Measurements from ENCODE around the gene GLI3.

GLI3 gene

DNA sequence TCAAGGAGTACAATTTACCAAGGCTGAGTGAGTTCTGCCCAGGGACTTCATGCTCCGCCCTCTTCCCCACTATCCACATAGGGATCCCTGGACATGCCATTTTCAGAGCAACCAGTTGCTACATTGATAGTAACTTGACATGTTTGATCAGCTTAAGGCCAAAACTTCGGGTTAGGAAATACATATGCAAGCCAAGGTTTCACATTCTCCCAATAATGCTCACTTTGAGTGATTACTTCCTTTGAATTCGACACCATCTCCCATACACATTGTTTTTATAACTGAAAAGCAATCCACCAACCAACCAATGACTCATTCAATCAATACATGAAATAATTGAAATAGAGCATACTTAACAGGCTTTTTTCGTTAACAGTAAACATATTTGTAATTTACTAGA, 137.9 kb downstream of the GLI3 start:
- no peak overlapping the region for H4K91ac ChIP-seq (ENCODE audit: low read depth, low read length)
- DNase-seq, result no peak
- H3K79me1 ChIP-seq (ENCODE audit: low read length), result no peaks in the 10 kb centered on the region
- no peak overlapping the region for H4K8ac ChIP-seq (ENCODE audit: low read depth, low read length)
- H3K4ac ChIP-seq (ENCODE audit: low read depth, low read length), result no peak overlapping the region
- H3K9me3 ChIP-seq (ENCODE audit: insufficient read depth, low read depth, low read length), result no peaks in the 10 kb centered on the region
- no peak overlapping the region for H2BK5ac ChIP-seq (ENCODE audit: low read depth, low read length, poor library complexity)
- no peak overlapping the region for H2BK120ac ChIP-seq (ENCODE audit: insufficient read depth, low read length, poor library complexity)
- H3K4me1 ChIP-seq (ENCODE audit: control insufficient read depth in 1 of 2, insufficient read depth in 2 of 2, low read length in 2 of 2), result peaks cover 3 to 11% of the 10 kb centered on the region in 2 experiments
- H3K27me3 ChIP-seq (ENCODE audit: insufficient read depth, low read length), result no peaks in the 10 kb centered on the region
- peaks cover 2% of the 10 kb centered on the region for H3K79me2 ChIP-seq (ENCODE audit: control insufficient read depth, insufficient read depth, low read length, poor library complexity)
- no peak overlapping the region for H2BK12ac ChIP-seq (ENCODE audit: low read length)
- peaks cover 0 to 2% of the 10 kb centered on the region in 2 experiments for H3K36me3 ChIP-seq (ENCODE audit: control insufficient read depth in 1 of 2, insufficient read depth in 2 of 2, low read length in 2 of 2)
- no peak overlapping the region for H3K27ac ChIP-seq (ENCODE audit: low read depth, low read length)
- H3K14ac ChIP-seq (ENCODE audit: low read length), result no peak overlapping the region
- no CpG with 5 or more reads among the region's 4 CpGs for WGBS (ENCODE audit: extremely low coverage, insufficient coverage, insufficient read length)
- H3K18ac ChIP-seq (ENCODE audit: low read length), result no peak overlapping the region
- no peak overlapping the region for H2AK5ac ChIP-seq (ENCODE audit: low read length)
- H3K23ac ChIP-seq (ENCODE audit: low read length), result no peak overlapping the region
- H3K4me3 ChIP-seq (ENCODE audit: low read depth, low read length), result no peak overlapping the region
- H2AFZ ChIP-seq (ENCODE audit: insufficient read depth, low read length, poor library complexity), result no peak overlapping the region
- no peak overlapping the region for H4K12ac ChIP-seq (ENCODE audit: low read depth, low read length)
- no peak overlapping the region for H3K4me2 ChIP-seq (ENCODE audit: low read length)
- no peak overlapping the region for H3K9ac ChIP-seq (ENCODE audit: low read length)

DNA sequence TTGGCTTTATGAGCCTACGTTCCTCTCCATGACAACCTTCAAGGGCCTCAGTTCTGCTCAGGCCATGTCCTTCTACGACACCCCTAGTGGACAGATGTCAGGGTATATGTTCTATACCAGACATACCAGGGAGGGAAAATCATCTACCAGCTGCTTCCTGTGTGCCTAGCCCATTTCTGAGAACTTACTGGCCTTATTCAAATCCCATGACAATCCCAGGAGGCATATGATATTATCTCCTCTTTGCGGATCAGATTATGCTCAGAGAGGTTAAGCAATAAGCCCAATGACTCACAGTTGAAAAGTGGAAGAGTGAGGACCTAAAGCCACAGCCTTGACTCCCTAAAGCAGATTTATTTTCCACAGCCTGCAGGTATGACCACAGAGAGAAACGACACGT, 139.3 kb downstream of the GLI3 start:
- DNase-seq, result peak; percentile 87 to 98
- Histone ChIP-seq H4K91ac (ENCODE audit: low read depth, low read length) (no peak overlapping the region), H4K12ac (ENCODE audit: low read depth, low read length) (no peak overlapping the region), H3K36me3 (ENCODE audit: control insufficient read depth in 1 of 2, insufficient read depth in 2 of 2, low read length in 2 of 2) (peaks cover 0 to 2% of the 10 kb centered on the region in 2 experiments), H2BK120ac (ENCODE audit: insufficient read depth, low read length, poor library complexity) (no peak overlapping the region), H2BK5ac (ENCODE audit: low read depth, low read length, poor library complexity) (no peak overlapping the region), H3K4ac (ENCODE audit: low read depth, low read length) (no peak overlapping the region), H2AFZ (ENCODE audit: insufficient read depth, low read length, poor library complexity) (no peak overlapping the region), H3K27ac (ENCODE audit: low read depth, low read length) (no peak overlapping the region), H3K18ac (ENCODE audit: low read length) (no peak overlapping the region), H3K27me3 (ENCODE audit: insufficient read depth, low read length) (no peaks in the 10 kb centered on the region), H3K79me2 (ENCODE audit: control insufficient read depth, insufficient read depth, low read length, poor library complexity) (peaks cover 2% of the 10 kb centered on the region), H3K23ac (ENCODE audit: low read length) (no peak overlapping the region), H4K8ac (ENCODE audit: low read depth, low read length) (no peak overlapping the region), H2BK12ac (ENCODE audit: low read length) (no peak overlapping the region), H3K14ac (ENCODE audit: low read length) (no peak overlapping the region), H3K4me1 (ENCODE audit: control insufficient read depth in 1 of 2, insufficient read depth in 2 of 2, low read length in 2 of 2) (peaks cover 3 to 11% of the 10 kb centered on the region in 2 experiments), H2AK5ac (ENCODE audit: low read length) (no peak overlapping the region), H3K4me3 (ENCODE audit: low read depth, low read length) (no peak overlapping the region), H3K4me2 (ENCODE audit: low read length) (no peak overlapping the region), H3K79me1 (ENCODE audit: low read length) (no peaks in the 10 kb centered on the region), H3K9me3 (ENCODE audit: insufficient read depth, low read depth, low read length) (no peaks in the 10 kb centered on the region), H3K9ac (ENCODE audit: low read length) (no peak overlapping the region)
- no CpG with 5 or more reads among the region's 5 CpGs for WGBS (ENCODE audit: extremely low coverage, insufficient coverage, insufficient read length)

DNA sequence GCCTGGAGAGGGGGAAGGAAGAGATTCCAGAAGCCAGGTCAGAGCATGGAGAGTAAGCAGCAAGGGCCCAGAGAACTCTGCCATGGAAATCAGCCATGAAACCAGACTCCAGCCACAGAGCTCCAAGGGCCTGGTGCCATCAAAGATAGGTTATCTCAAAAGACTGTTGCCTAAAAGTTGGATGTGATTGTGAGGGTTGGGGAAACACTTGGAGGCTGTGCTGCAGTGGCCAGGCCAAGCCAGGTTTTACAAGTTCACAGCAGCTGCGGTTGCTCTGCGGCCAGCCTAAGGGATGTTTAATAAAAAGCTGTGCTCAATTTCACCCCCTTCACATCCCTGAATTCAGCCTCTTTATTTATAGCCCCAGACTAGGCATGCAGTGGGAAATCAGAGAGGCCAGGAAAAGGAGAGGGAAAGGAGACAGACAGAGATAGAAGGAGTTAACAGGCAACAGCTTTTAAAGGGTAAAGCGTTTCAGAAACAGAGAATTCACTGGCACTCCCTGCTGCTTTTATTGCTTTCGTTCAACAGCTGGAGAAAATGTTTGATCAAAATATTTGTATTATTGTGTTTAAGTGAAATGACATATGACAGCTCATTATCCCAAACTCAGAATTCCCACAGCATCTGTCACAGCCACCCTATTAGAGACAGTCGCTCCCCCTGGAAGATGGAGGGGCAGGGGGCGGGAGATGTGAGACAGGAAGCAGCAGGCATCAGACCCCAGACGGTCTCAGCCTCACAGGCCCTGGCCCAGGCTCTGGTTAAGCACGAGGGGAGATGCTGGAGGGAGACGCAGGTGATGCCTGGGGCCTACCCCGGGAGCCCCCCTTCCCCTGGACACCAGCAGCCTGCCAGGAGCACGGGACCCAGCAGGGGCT, 140.1 kb downstream of the GLI3 start:
- Histone ChIP-seq H3K4ac (ENCODE audit: low read depth, low read length) (no peak overlapping the region), H3K18ac (ENCODE audit: low read length) (no peak overlapping the region), H3K27ac (ENCODE audit: low read depth, low read length) (no peak overlapping the region), H2AFZ (ENCODE audit: insufficient read depth, low read length, poor library complexity) (no peak overlapping the region), H4K8ac (ENCODE audit: low read depth, low read length) (peak overlapping the region; percentile 26), H3K4me3 (ENCODE audit: low read depth, low read length) (no peak overlapping the region), H4K12ac (ENCODE audit: low read depth, low read length) (no peak overlapping the region), H3K4me1 (ENCODE audit: control insufficient read depth in 1 of 2, insufficient read depth in 2 of 2, low read length in 2 of 2) (peaks cover 3 to 14% of the 10 kb centered on the region in 2 experiments), H3K9ac (ENCODE audit: low read length) (no peak overlapping the region), H4K91ac (ENCODE audit: low read depth, low read length) (no peak overlapping the region), H2BK5ac (ENCODE audit: low read depth, low read length, poor library complexity) (no peak overlapping the region), H3K4me2 (ENCODE audit: low read length) (no peak overlapping the region), H3K27me3 (ENCODE audit: insufficient read depth, low read length) (no peaks in the 10 kb centered on the region), H2BK12ac (ENCODE audit: low read length) (no peak overlapping the region), H3K14ac (ENCODE audit: low read length) (no peak overlapping the region), H3K23ac (ENCODE audit: low read length) (no peak overlapping the region), H3K36me3 (ENCODE audit: control insufficient read depth in 1 of 2, insufficient read depth in 2 of 2, low read length in 2 of 2) (no peaks in the 10 kb centered on the region), H2BK120ac (ENCODE audit: insufficient read depth, low read length, poor library complexity) (no peak overlapping the region), H3K9me3 (ENCODE audit: insufficient read depth, low read depth, low read length) (no peaks in the 10 kb centered on the region), H2AK5ac (ENCODE audit: low read length) (no peak overlapping the region), H3K79me1 (ENCODE audit: low read length) (no peaks in the 10 kb centered on the region), H3K79me2 (ENCODE audit: control insufficient read depth, insufficient read depth, low read length, poor library complexity) (peaks cover 2% of the 10 kb centered on the region)
- no peak for DNase-seq
- no CpG with 5 or more reads among the region's 11 CpGs for WGBS (ENCODE audit: extremely low coverage, insufficient coverage, insufficient read length)

DNA sequence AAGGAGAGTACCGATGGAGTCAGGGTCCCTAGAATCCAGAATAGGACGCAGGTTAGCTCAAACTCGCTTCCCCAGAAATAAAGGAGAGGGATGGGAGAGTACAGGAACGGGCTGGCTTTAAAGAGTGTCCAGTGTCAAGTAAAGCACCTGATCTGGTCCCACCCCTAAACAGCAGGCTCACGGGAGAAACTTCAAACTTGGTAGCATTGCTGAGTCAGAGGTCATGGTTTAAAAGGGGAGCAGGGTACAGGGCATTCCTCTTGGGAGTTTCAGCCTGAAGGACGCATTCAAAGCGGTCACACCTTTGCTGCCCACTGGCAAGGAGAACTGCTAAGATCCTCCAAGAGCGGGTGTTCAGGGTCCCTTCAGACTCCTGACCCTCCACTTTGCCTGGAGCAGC, 140.7 kb downstream of the GLI3 start:
- DNase-seq, result no peak
- Histone ChIP-seq H3K14ac (ENCODE audit: low read length) (no peak overlapping the region), H2AFZ (ENCODE audit: insufficient read depth, low read length, poor library complexity) (no peak overlapping the region), H2BK5ac (ENCODE audit: low read depth, low read length, poor library complexity) (no peak overlapping the region), H3K9ac (ENCODE audit: low read length) (no peak overlapping the region), H3K27ac (ENCODE audit: low read depth, low read length) (no peak overlapping the region), H3K79me1 (ENCODE audit: low read length) (no peaks in the 10 kb centered on the region), H3K23ac (ENCODE audit: low read length) (no peak overlapping the region), H3K79me2 (ENCODE audit: control insufficient read depth, insufficient read depth, low read length, poor library complexity) (peaks cover 2% of the 10 kb centered on the region), H4K91ac (ENCODE audit: low read depth, low read length) (no peak overlapping the region), H3K36me3 (ENCODE audit: control insufficient read depth in 1 of 2, insufficient read depth in 2 of 2, low read length in 2 of 2) (no peaks in the 10 kb centered on the region), H4K8ac (ENCODE audit: low read depth, low read length) (no peak overlapping the region), H3K4me3 (ENCODE audit: low read depth, low read length) (no peak overlapping the region), H2BK12ac (ENCODE audit: low read length) (no peak overlapping the region), H3K4ac (ENCODE audit: low read depth, low read length) (no peak overlapping the region), H3K4me1 (ENCODE audit: control insufficient read depth in 1 of 2, insufficient read depth in 2 of 2, low read length in 2 of 2) (peaks cover 6 to 16% of the 10 kb centered on the region in 2 experiments), H2BK120ac (ENCODE audit: insufficient read depth, low read length, poor library complexity) (no peak overlapping the region), H3K27me3 (ENCODE audit: insufficient read depth, low read length) (no peaks in the 10 kb centered on the region), H3K18ac (ENCODE audit: low read length) (no peak overlapping the region), H2AK5ac (ENCODE audit: low read length) (no peak overlapping the region), H3K4me2 (ENCODE audit: low read length) (no peak overlapping the region), H4K12ac (ENCODE audit: low read depth, low read length) (no peak overlapping the region), H3K9me3 (ENCODE audit: insufficient read depth, low read depth, low read length) (no peaks in the 10 kb centered on the region)
- WGBS (ENCODE audit: extremely low coverage, insufficient coverage, insufficient read length), result no CpG with 5 or more reads among the region's 8 CpGs
